OCI-LY1 (cell line): ENCODE results near the gene MED13L.

ENCODE experiments used
- EZH2 ChIP-seq: fragments of 200-600 bp; sonication (generic), shearing (Covaris generic); IDR thresholded peaks from 2 replicates; pipeline ENCODE4 v1.8.0; 2017; ENCODE audit warnings: borderline replicate concordance, mixed run types, mild to moderate bottlenecking, antibody characterized with exemption, low read length, moderate library complexity, mixed read lengths
- TF ChIP-seq, protein P1 (sequence below): fragments of 200-600 bp; sonication (generic), shearing (Covaris generic); IDR thresholded peaks from 2 replicates; pipeline ENCODE4 v1.5.1; 2017; ENCODE audit warnings: mild to moderate bottlenecking, antibody characterized with exemption, low read length, moderate library complexity, mixed read lengths

- TF ChIP-seq, protein P1, sequence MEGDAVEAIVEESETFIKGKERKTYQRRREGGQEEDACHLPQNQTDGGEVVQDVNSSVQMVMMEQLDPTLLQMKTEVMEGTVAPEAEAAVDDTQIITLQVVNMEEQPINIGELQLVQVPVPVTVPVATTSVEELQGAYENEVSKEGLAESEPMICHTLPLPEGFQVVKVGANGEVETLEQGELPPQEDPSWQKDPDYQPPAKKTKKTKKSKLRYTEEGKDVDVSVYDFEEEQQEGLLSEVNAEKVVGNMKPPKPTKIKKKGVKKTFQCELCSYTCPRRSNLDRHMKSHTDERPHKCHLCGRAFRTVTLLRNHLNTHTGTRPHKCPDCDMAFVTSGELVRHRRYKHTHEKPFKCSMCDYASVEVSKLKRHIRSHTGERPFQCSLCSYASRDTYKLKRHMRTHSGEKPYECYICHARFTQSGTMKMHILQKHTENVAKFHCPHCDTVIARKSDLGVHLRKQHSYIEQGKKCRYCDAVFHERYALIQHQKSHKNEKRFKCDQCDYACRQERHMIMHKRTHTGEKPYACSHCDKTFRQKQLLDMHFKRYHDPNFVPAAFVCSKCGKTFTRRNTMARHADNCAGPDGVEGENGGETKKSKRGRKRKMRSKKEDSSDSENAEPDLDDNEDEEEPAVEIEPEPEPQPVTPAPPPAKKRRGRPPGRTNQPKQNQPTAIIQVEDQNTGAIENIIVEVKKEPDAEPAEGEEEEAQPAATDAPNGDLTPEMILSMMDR, result no peak
- no peak for TF ChIP-seq EZH2
Measured at GRCh38 chr12:115999582-115999981, 277.9 kb downstream of the MED13L start.
